DND-41 (cell line): Measurements from ENCODE around the gene NOTCH4.
A peak's percentile ranks its signal among the peaks of the same experiment; 100 is the strongest.
"Not testable (repeated sequence)": the region's sequence is repeated elsewhere in the genome, so short reads cannot be mapped to it uniquely, and the experiment has no call there.

Source experiments
- ATAC-seq: fragments of 200-7000 bp; cut with Tn5 transposase; 3 replicates; pipeline ENCODE4 v1.9.1; 2021; ENCODE audit warnings: low read depth; ENCODE audit not compliant: insufficient read depth
- DNase-seq: peaks from one replicate; pipeline ENCODE4 v3.0.0-alpha.2; 2020
- H2AFZ ChIP-seq: 2 replicates; pipeline ENCODE4 v1.6.0; 2012; ENCODE audit warnings: low read depth, low read length
- H3K27ac ChIP-seq: 2 replicates; pipeline ENCODE4 v1.5.1; 2012; ENCODE audit warnings: low read length, inconsistent platforms
- H3K27me3 ChIP-seq: fragments of 200-600 bp; sonication (generic); 2 replicates; pipeline ENCODE4 v1.6.0; 2012; ENCODE audit warnings: low read length, mild to moderate bottlenecking, inconsistent platforms; ENCODE audit not compliant: insufficient read depth, poor library complexity
- H3K36me3 ChIP-seq: 2 replicates; pipeline ENCODE4 v1.5.1; 2012; ENCODE audit warnings: low read length, inconsistent platforms; ENCODE audit not compliant: insufficient read depth
- H3K4me1 ChIP-seq: 2 replicates; pipeline ENCODE4 v1.5.1; 2012; ENCODE audit warnings: mild to moderate bottlenecking, low read length; ENCODE audit not compliant: insufficient read depth
- H3K4me2 ChIP-seq: 2 replicates; pipeline ENCODE4 v1.6.0; 2012; ENCODE audit warnings: mild to moderate bottlenecking, moderate library complexity, low read length, inconsistent platforms; ENCODE audit not compliant: insufficient read depth
- H3K4me3 ChIP-seq, 2 experiments: fragments of 200-600 bp in 1 of 2; shearing (Covaris generic) in 1 of 2; 2 replicates each; pipeline ENCODE4 v1.5.1; 2012 to 2016; ENCODE audit warnings: inconsistent platforms in 2 of 2, low read length in 2 of 2, mild to moderate bottlenecking in 2 of 2, low read depth in 1 of 2, moderate library complexity in 1 of 2
- H3K79me2 ChIP-seq: 2 replicates; pipeline ENCODE4 v1.6.0; 2012; ENCODE audit warnings: low read length, inconsistent platforms; ENCODE audit not compliant: insufficient read depth
- H3K9ac ChIP-seq: 2 replicates; pipeline ENCODE4 v1.6.0; 2012; ENCODE audit warnings: low read depth, mild to moderate bottlenecking, inconsistent platforms, low read length, moderate library complexity
- H3K9me3 ChIP-seq: 2 replicates; pipeline ENCODE4 v1.5.1; 2012; ENCODE audit warnings: low read length, moderate library complexity, mild to moderate bottlenecking, inconsistent platforms; ENCODE audit not compliant: insufficient read depth, severe bottlenecking
- H4K20me1 ChIP-seq: 2 replicates; pipeline ENCODE4 v1.6.0; 2012; ENCODE audit warnings: low read length; ENCODE audit not compliant: insufficient read depth
- CTCF ChIP-seq: IDR thresholded peaks from 2 replicates; pipeline ENCODE4 v1.5.1; 2012; ENCODE audit warnings: borderline replicate concordance, low read length, moderate library complexity, mild to moderate bottlenecking; ENCODE audit not compliant: poor library complexity, severe bottlenecking; ENCODE audit errors: extremely low read depth
- EZH2 ChIP-seq: IDR thresholded peaks from 3 replicates; pipeline ENCODE4 v1.6.1; 2012; ENCODE audit warnings: borderline replicate concordance, low read depth, mild to moderate bottlenecking, moderate library complexity, low read length, inconsistent platforms; ENCODE audit not compliant: severe bottlenecking

The NOTCH4 gene

DNA sequence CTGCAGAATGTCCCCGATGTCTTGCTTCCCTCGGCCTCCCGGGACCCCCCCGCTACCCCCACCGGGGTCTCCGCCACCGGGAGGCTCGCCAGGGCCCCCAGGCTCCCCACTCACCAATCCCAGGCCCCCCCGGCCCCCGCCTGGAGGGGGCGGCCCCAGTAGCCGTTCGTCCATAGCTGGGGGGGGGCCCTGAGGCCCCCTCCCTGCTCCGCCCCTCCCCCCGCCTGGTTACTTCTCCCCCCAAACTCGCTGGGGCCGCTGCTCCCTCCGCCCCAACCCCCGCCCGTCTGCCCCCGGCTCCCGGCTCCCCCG, 34.2 kb downstream of the NOTCH4 start:
- Histone ChIP-seq H3K27ac (peak overlapping the region; percentile 79), H3K36me3 (peaks cover 40% of the 10 kb centered on the region), H4K20me1 (no peaks in the 10 kb centered on the region), H3K4me2 (peak overlapping the region; percentile 93), H3K27me3 (no peaks in the 10 kb centered on the region), H3K4me1 (peaks cover 73% of the 10 kb centered on the region), H2AFZ (peak overlapping the region; percentile 6; the same call in 1 of the 2 replicates), H3K9me3 (no peaks in the 10 kb centered on the region), H3K9ac (peak overlapping the region; percentile 78), H3K4me3 (peak overlapping the region; percentile 70 to 86; a peak in 3 of 4 replicates), H3K79me2 (peaks cover 71% of the 10 kb centered on the region)
- ATAC-seq: no peak
- DNase-seq: no peak
- TF ChIP-seq CTCF (no peak), EZH2 (no peak)

DNA sequence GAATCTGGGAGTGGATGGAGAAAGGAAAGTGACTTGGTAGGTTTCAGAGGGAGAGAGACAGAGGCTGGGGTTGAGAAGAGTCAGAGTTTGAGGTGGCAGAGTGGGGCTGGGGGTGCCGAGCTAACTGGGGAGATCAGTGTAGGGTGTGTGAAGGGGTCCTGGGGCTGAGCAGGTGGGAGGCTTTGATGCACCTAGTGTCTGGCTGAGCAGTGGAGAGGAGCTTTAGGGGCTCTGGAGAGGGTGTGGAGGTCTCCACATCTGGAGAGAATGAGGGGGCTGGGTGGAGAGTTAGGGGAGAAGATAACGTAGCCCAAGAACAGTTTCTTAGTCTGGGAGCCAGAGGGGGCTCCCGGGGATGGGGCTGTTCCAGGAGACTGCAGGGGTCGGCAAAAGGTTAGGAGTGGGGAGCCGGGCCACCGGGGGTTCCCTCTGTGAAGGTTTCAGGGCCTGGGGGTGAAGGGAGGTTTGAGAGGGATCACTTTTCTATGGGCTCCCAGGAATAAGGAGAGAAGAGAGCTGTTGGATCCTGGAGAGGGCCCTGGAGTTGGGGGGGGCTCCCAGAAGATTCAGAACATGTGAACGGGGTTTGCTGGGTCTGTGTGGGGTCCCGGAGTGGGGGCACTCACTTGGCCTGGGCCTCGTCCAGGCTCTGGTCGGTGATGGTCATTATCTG, 34.7 kb downstream of the NOTCH4 start:
- Histone ChIP-seq H3K27me3 (no peaks in the 10 kb centered on the region), H3K79me2 (peaks cover 67% of the 10 kb centered on the region)

GRCh38 chr6:32188381-32189068, 35.3 kb downstream of the NOTCH4 start:
- TF ChIP-seq EZH2 (no peak), CTCF (no peak)
- H3K27ac ChIP-seq: peak overlapping the region; percentile 79
- ATAC-seq (no peak), DNase-seq (no peak)
- peaks cover 64% of the 10 kb centered on the region for H3K4me1 ChIP-seq
- H3K36me3 ChIP-seq: peaks cover 49% of the 10 kb centered on the region
- no peaks in the 10 kb centered on the region for H3K9me3 ChIP-seq
- H3K79me2 ChIP-seq: peaks cover 61% of the 10 kb centered on the region
- peak overlapping the region; percentile 70 to 86; a peak in 3 of 4 replicates for H3K4me3 ChIP-seq
- H3K9ac ChIP-seq: peak overlapping the region; percentile 78
- H4K20me1 ChIP-seq: no peaks in the 10 kb centered on the region
- H2AFZ ChIP-seq: no peak overlapping the region
- H3K4me2 ChIP-seq: peak overlapping the region; percentile 93
- no peaks in the 10 kb centered on the region for H3K27me3 ChIP-seq

More for the DNA sequence above, 34.7 kb downstream of the NOTCH4 start:
- H3K4me2 ChIP-seq: peak overlapping the region; percentile 93
- H3K36me3 ChIP-seq: peaks cover 42% of the 10 kb centered on the region
- DNase-seq: no peak
- TF ChIP-seq CTCF (no peak), EZH2 (no peak)
- H3K4me3 ChIP-seq: peak overlapping the region; percentile 70 to 86; a peak in 3 of 4 replicates
- peak overlapping the region; percentile 79 for H3K27ac ChIP-seq
- H3K4me1 ChIP-seq: peaks cover 70% of the 10 kb centered on the region
- no peaks in the 10 kb centered on the region for H4K20me1 ChIP-seq
- peak overlapping the region; percentile 6; the same call in 1 of the 2 replicates for H2AFZ ChIP-seq
- peak overlapping the region; percentile 78 for H3K9ac ChIP-seq
- no peaks in the 10 kb centered on the region for H3K9me3 ChIP-seq
- no peak for ATAC-seq

DNA sequence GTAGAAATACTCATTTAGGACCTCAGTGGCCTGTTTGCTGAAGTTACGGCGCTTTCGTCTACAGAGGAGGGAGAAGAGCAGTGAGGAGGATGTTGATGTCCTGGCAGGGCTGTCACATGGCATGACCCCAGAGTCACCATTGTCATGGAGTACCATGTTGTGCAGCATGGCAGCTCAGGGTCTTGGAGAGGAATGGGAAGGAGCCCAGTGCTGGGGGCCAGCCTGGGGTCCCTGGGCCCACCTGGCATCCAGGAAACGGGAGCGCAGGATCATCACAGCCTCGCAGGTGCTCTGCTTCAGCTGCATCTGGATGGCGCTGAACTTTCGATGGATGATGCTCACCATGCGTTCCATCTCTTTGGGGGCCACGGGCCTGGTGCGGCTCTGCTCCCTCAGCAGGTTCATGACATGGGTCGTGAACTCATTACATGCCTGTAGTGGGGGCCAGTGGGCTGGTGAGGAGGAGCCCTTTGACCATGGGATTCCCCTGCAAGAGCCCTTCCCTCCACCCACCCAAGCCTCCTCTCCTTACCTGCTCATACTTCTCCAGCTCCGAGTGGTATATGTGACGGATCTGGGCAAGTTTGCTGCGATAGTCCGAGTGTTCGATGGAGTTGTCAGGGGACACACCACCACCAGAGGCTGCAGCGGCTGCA, 36.0 kb downstream of the NOTCH4 start:
- H3K4me3 ChIP-seq, H3K27me3 ChIP-seq, H4K20me1 ChIP-seq, H3K9me3 ChIP-seq, ATAC-seq, H2AFZ ChIP-seq, DNase-seq: not testable (repeated sequence)
- 0 out of 2 replicates have a peak overlapping the region, but pooled peaks have one; percentile 4 for H3K27ac ChIP-seq
- H3K9ac ChIP-seq: peak overlapping the region; percentile 78; the same call in 1 of the 2 replicates
- H3K4me1 ChIP-seq: peaks cover 57% of the 10 kb centered on the region
- peak overlapping the region; percentile 93 for H3K4me2 ChIP-seq
- H3K79me2 ChIP-seq: peaks cover 56% of the 10 kb centered on the region
- peaks cover 56% of the 10 kb centered on the region for H3K36me3 ChIP-seq
